H1 (cell line): ENCODE results near the gene OTOF. TPM values are rescaled to one million over a fixed set of nuclear protein-coding genes. Genes with fewer than 3 reads are reported as not detected.

ENCODE experiments used
- CBX8 ChIP-seq: fragments of 300-800, 300-1000 bp; sonication (generic); IDR thresholded peaks from 2 replicates; pipeline ENCODE4 v1.7.1; 2016; ENCODE audit warnings: low read depth, low read length, borderline replicate concordance
- HDAC2 ChIP-seq, 2 experiments: fragments of 300-600 bp in 1 of 2; sonication (generic) in 1 of 2; IDR thresholded peaks; 2 replicates each; pipeline ENCODE4 v1.6.1; 2011 to 2012; ENCODE audit warnings: low read depth in 2 of 2, low read length in 2 of 2, mild to moderate bottlenecking in 2 of 2, moderate library complexity in 2 of 2, borderline replicate concordance in 1 of 2, inconsistent platforms in 1 of 2
- POU5F1 ChIP-seq: IDR thresholded peaks from 2 replicates; pipeline ENCODE4 v1.6.1; 2011; ENCODE audit warnings: low read depth, mild to moderate bottlenecking, low read length, moderate library complexity
- RNF2 ChIP-seq: fragments of 200-900, 300-1000 bp; sonication (generic); IDR thresholded peaks from 2 replicates; pipeline ENCODE4 v1.7.1; 2016; ENCODE audit warnings: borderline replicate concordance, low read depth, mild to moderate bottlenecking, antibody characterized with exemption, low read length; ENCODE audit not compliant: poor library complexity, severe bottlenecking; ENCODE audit errors: missing control alignments
- SIN3A ChIP-seq, 2 experiments: IDR thresholded peaks in 1 of 2; conservative IDR thresholded peaks in 1 of 2; 2 replicates each; pipeline ENCODE4 v1.6.1; 2011 to 2012; ENCODE audit warnings: low read length in 2 of 2, improper control_type of control experiment in 1 of 2, low read depth in 1 of 2, mild to moderate bottlenecking in 1 of 2
- YY1 ChIP-seq: IDR thresholded peaks from 2 replicates; pipeline ENCODE4 v1.6.1; 2011; ENCODE audit warnings: low read depth, mild to moderate bottlenecking, low read length
- ZNF274 ChIP-seq: IDR thresholded peaks from 2 replicates; pipeline ENCODE4 v1.7.0; 2012; ENCODE audit warnings: low read length, borderline replicate concordance; ENCODE audit errors: extremely low read depth
- polyA plus RNA-seq, 7 experiments: library from polyadenylated mRNA; depleted of rRNA in 3 of 7; stranded (reverse) in 5 of 7; unstranded in 2 of 7; fragments of >200 nt in 5 of 7; fragments of 200-250 nt in 2 of 7; gene quantifications; 1 replicate in 5 of 7; 2 replicates in 1 of 7; 4 replicates in 1 of 7; pipeline versions ENCODE4 v1.2.1 to v1.2.3, GENCODE V29; 2011 to 2013; ENCODE audit warnings: missing spikeins in 2 of 7, mixed read lengths in 2 of 7
- total RNA-seq: library from RNA; stranded (reverse); fragmentation: NEBNext Ultra II Directional; extraction: Animal tissue kit (Norgen Biotek cat#: 25700); gene quantifications from 2 replicates; pipeline ENCODE4 v1.2.1, GENCODE V29; 2021
- TF ChIP-seq, protein P1 (sequence below): fragments of 300-600 bp; sonication (generic); IDR thresholded peaks from 2 replicates; pipeline ENCODE4 v1.7.1; 2012; ENCODE audit warnings: low read length, moderate library complexity, mild to moderate bottlenecking, inconsistent platforms; ENCODE audit not compliant: insufficient replicate concordance

OTOF gene
- total and polyA plus RNA-seq, 2 of the 8 experiments (the other 6 are each of a cell fraction or from before 2014, with no cell fraction given), result 0.06 TPM; not detected in 1

DNA sequence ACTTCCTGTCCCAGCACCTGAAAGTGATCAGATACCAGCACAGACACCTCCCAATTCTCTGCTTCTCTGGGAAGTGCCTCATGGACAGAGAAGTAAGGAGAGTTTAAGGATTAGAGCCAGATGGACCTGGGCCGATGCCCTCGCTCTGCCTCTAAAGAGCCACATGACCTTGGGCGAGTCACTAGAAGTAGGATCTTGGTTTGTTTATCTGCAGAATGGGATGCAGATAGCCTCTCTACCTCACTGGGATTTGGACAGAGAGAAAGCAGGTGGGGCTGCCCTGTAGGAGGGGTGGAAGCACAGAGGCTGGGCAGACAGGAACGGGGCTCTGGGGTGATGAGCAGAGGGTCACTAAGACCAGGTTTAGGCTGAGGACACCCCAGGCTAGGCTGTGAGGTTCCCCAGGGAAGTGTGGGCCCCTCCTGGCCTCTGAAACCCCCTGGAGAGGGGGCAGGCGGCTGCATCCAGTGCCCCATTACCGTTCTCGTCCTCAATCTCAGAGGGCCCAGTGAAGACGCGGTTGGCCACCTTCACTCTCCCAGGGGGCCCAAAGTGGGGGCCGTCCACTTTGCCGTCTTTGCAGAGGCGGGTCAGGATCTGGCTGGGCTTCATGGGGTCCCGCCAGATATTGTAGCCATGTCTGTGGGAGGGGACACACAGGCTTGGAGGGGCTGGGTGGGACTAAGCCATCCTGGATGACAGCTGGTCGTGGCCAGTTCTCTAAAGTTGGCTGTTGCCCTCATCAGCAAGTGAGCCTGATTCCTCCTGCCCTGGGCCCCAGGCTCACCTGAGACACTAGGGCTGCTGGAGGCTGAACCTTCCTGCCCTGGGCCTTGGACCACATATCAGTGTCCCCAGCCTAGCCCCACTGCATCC lies 13.3 kb downstream of the OTOF start (continued):
- TF ChIP-seq, protein P1, sequence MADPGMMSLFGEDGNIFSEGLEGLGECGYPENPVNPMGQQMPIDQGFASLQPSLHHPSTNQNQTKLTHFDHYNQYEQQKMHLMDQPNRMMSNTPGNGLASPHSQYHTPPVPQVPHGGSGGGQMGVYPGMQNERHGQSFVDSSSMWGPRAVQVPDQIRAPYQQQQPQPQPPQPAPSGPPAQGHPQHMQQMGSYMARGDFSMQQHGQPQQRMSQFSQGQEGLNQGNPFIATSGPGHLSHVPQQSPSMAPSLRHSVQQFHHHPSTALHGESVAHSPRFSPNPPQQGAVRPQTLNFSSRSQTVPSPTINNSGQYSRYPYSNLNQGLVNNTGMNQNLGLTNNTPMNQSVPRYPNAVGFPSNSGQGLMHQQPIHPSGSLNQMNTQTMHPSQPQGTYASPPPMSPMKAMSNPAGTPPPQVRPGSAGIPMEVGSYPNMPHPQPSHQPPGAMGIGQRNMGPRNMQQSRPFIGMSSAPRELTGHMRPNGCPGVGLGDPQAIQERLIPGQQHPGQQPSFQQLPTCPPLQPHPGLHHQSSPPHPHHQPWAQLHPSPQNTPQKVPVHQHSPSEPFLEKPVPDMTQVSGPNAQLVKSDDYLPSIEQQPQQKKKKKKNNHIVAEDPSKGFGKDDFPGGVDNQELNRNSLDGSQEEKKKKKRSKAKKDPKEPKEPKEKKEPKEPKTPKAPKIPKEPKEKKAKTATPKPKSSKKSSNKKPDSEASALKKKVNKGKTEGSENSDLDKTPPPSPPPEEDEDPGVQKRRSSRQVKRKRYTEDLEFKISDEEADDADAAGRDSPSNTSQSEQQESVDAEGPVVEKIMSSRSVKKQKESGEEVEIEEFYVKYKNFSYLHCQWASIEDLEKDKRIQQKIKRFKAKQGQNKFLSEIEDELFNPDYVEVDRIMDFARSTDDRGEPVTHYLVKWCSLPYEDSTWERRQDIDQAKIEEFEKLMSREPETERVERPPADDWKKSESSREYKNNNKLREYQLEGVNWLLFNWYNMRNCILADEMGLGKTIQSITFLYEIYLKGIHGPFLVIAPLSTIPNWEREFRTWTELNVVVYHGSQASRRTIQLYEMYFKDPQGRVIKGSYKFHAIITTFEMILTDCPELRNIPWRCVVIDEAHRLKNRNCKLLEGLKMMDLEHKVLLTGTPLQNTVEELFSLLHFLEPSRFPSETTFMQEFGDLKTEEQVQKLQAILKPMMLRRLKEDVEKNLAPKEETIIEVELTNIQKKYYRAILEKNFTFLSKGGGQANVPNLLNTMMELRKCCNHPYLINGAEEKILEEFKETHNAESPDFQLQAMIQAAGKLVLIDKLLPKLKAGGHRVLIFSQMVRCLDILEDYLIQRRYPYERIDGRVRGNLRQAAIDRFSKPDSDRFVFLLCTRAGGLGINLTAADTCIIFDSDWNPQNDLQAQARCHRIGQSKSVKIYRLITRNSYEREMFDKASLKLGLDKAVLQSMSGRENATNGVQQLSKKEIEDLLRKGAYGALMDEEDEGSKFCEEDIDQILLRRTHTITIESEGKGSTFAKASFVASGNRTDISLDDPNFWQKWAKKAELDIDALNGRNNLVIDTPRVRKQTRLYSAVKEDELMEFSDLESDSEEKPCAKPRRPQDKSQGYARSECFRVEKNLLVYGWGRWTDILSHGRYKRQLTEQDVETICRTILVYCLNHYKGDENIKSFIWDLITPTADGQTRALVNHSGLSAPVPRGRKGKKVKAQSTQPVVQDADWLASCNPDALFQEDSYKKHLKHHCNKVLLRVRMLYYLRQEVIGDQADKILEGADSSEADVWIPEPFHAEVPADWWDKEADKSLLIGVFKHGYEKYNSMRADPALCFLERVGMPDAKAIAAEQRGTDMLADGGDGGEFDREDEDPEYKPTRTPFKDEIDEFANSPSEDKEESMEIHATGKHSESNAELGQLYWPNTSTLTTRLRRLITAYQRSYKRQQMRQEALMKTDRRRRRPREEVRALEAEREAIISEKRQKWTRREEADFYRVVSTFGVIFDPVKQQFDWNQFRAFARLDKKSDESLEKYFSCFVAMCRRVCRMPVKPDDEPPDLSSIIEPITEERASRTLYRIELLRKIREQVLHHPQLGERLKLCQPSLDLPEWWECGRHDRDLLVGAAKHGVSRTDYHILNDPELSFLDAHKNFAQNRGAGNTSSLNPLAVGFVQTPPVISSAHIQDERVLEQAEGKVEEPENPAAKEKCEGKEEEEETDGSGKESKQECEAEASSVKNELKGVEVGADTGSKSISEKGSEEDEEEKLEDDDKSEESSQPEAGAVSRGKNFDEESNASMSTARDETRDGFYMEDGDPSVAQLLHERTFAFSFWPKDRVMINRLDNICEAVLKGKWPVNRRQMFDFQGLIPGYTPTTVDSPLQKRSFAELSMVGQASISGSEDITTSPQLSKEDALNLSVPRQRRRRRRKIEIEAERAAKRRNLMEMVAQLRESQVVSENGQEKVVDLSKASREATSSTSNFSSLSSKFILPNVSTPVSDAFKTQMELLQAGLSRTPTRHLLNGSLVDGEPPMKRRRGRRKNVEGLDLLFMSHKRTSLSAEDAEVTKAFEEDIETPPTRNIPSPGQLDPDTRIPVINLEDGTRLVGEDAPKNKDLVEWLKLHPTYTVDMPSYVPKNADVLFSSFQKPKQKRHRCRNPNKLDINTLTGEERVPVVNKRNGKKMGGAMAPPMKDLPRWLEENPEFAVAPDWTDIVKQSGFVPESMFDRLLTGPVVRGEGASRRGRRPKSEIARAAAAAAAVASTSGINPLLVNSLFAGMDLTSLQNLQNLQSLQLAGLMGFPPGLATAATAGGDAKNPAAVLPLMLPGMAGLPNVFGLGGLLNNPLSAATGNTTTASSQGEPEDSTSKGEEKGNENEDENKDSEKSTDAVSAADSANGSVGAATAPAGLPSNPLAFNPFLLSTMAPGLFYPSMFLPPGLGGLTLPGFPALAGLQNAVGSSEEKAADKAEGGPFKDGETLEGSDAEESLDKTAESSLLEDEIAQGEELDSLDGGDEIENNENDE, result no peak
- TF ChIP-seq ZNF274 (no peak), CBX8 (no peak), YY1 (no peak), SIN3A (conservative IDR thresholded peaks at IDR 0.05 in 1 of 2, IDR thresholded peaks at IDR 0.05 in 1 of 2; ENCODE audit: low read depth in 1 of 2, low read length in 2 of 2) (no peak), POU5F1 (no peak), RNF2 (no peak), HDAC2 (IDR thresholded peaks at IDR 0.05; ENCODE audit: borderline replicate concordance in 1 of 2, low read depth in 2 of 2, low read length in 2 of 2) (no peak)
